ENCODE data around the gene KIAA0408. TPM values are rescaled to one million over a fixed set of nuclear protein-coding genes. Genes with fewer than 3 reads are reported as not detected.
A peak's percentile ranks its signal among the peaks of the same experiment; 100 is the strongest.
"Not testable (repeated sequence)": the region's sequence is repeated elsewhere in the genome, so short reads cannot be mapped to it uniquely, and the experiment has no call there.

Gene KIAA0408
- total and polyA plus RNA-seq, 2 donors from 2014 or later, result 0.47 to 2.7 TPM

DNA sequence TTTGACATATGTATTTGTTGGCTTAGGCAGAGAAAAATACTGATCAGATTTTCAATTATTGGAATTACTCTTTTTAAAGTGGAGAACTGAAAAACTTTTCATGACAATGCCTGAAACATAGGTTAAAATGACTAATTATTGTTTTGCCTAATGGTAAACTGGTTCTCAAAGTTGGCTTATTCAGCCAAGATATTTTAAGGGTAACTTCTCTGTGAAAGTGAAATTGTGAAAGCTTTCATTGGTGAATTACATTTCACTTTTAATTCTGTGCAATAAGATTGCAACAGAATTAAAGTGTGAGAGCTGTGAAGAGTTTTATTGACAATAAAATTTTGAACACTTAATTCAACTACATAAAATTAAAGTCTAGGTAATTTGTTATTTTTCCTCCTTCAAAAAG, 24.5 kb downstream of the KIAA0408 start:
- Histone ChIP-seq H3K27me3 (ENCODE audit: control insufficient read depth, insufficient read depth, low read length) (no peaks in the 10 kb centered on the region), H3K4me3 (ENCODE audit: low read length in 3 of 3) (no peak overlapping the region), H3K36me3 (ENCODE audit: control insufficient read depth in 2 of 3, insufficient read depth in 3 of 3, low read length in 3 of 3) (no peaks in the 10 kb centered on the region), H3K4me1 (ENCODE audit: control insufficient read depth in 2 of 3, insufficient read depth in 2 of 3, low read depth in 1 of 3, low read length in 3 of 3) (no peaks in the 10 kb centered on the region), H3K9me3 (ENCODE audit: control insufficient read depth in 2 of 3, insufficient read depth in 1 of 3, low read length in 3 of 3) (no peaks in the 10 kb centered on the region), H3K27ac (ENCODE audit: low read depth in 2 of 2, low read length in 2 of 2) (no peak overlapping the region), H3K9ac (ENCODE audit: low read length in 3 of 3) (no peak overlapping the region)
- intact Hi-C loops (cut with DNase I), result no loop called here
- no peak for TF ChIP-seq CTCF (IDR thresholded peaks at IDR 0.05; ENCODE audit: borderline replicate concordance, extremely low read depth, insufficient read depth)
- no peak for FAIRE-seq
- DNase-seq, result no peak

GRCh38 chr6:127428562-127428961, 30.6 kb downstream of the KIAA0408 start:
- H3K9ac ChIP-seq (ENCODE audit: low read length in 3 of 3); FAIRE-seq; DNase-seq; H3K36me3 ChIP-seq (ENCODE audit: control insufficient read depth in 2 of 3, insufficient read depth in 3 of 3, low read length in 3 of 3); H3K27ac ChIP-seq (ENCODE audit: low read depth in 2 of 2, low read length in 2 of 2); H3K4me1 ChIP-seq (ENCODE audit: control insufficient read depth in 2 of 3, insufficient read depth in 2 of 3, low read depth in 1 of 3, low read length in 3 of 3); H3K4me3 ChIP-seq (ENCODE audit: low read length in 3 of 3); H3K27me3 ChIP-seq (ENCODE audit: control insufficient read depth, insufficient read depth, low read length); intact Hi-C loops (cut with DNase I); H3K9me3 ChIP-seq (ENCODE audit: control insufficient read depth in 2 of 3, insufficient read depth in 1 of 3, low read length in 3 of 3): not testable (repeated sequence)

DNA sequence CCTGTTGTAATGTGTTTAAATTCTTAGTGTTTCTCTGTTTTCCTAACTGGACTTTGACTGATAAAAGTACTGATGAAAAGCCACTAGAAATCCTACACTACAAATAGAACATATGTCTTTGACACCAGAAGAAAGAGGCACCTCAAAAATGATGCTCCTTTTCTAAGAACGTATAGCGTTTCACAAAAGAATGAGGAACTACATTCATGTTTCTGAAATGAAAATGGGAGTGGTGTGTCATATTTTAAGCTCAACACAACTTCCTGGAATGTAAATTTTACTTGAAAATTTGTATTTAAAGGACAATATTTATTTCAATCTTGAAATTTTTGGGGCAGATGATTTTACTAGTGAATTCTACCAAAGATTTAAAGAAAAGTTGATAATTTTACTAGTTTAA, 35.3 kb downstream of the KIAA0408 start:
- DNase-seq (no peak), FAIRE-seq (no peak)
- Histone ChIP-seq H3K9ac (ENCODE audit: low read length in 3 of 3) (no peak overlapping the region), H3K27me3 (ENCODE audit: control insufficient read depth, insufficient read depth, low read length) (no peaks in the 10 kb centered on the region), H3K9me3 (ENCODE audit: control insufficient read depth in 2 of 3, insufficient read depth in 1 of 3, low read length in 3 of 3) (no peaks in the 10 kb centered on the region), H3K36me3 (ENCODE audit: control insufficient read depth in 2 of 3, insufficient read depth in 3 of 3, low read length in 3 of 3) (no peaks in the 10 kb centered on the region), H3K4me3 (ENCODE audit: low read length in 3 of 3) (no peak overlapping the region), H3K27ac (ENCODE audit: low read depth in 2 of 2, low read length in 2 of 2) (no peak overlapping the region), H3K4me1 (ENCODE audit: control insufficient read depth in 2 of 3, insufficient read depth in 2 of 3, low read depth in 1 of 3, low read length in 3 of 3) (no peaks in the 10 kb centered on the region)
- intact Hi-C loops (cut with DNase I), result no loop called here
- TF ChIP-seq CTCF (IDR thresholded peaks at IDR 0.05; ENCODE audit: borderline replicate concordance, extremely low read depth, insufficient read depth), result no peak

- H3K36me3 ChIP-seq (ENCODE audit: control insufficient read depth in 2 of 3, insufficient read depth in 3 of 3, low read length in 3 of 3); H3K9me3 ChIP-seq (ENCODE audit: control insufficient read depth in 2 of 3, insufficient read depth in 1 of 3, low read length in 3 of 3); H3K4me1 ChIP-seq (ENCODE audit: control insufficient read depth in 2 of 3, insufficient read depth in 2 of 3, low read depth in 1 of 3, low read length in 3 of 3); DNase-seq; H3K27ac ChIP-seq (ENCODE audit: low read depth in 2 of 2, low read length in 2 of 2); H3K27me3 ChIP-seq (ENCODE audit: control insufficient read depth, insufficient read depth, low read length); intact Hi-C loops (cut with DNase I); FAIRE-seq; H3K9ac ChIP-seq (ENCODE audit: low read length in 3 of 3); H3K4me3 ChIP-seq (ENCODE audit: low read length in 3 of 3): not testable (repeated sequence)
Observed at GRCh38 chr6:127421164-127421563, 38.0 kb downstream of the KIAA0408 start.

DNA sequence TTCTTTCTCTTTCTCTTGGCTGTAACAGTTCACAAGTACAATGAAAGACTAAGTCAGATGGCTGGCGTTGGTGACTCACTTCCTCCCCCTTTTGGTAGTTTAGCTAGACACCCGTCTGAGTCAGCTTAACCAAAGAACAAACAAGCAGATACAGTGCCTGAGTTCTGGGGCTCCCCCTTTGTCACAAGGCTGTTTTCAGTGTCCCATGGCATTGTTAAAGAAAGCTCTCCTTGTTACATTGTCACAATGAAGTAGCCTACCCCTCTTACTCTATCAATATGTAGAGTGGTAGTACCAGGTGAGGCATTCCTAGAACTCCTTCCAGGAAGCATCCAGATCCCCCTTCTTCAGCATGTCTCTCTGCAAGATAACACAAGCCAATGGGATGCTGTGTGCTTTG, 38.6 kb downstream of the KIAA0408 start:
- H3K36me3 ChIP-seq (ENCODE audit: control insufficient read depth in 2 of 3, insufficient read depth in 3 of 3, low read length in 3 of 3), result no peaks in the 10 kb centered on the region
- intact Hi-C loops (cut with DNase I), result no loop called here
- no peaks in the 10 kb centered on the region for H3K27me3 ChIP-seq (ENCODE audit: control insufficient read depth, insufficient read depth, low read length)
- no peaks in the 10 kb centered on the region for H3K4me1 ChIP-seq (ENCODE audit: control insufficient read depth in 2 of 3, insufficient read depth in 2 of 3, low read depth in 1 of 3, low read length in 3 of 3)
- DNase-seq, result peak in 3 of 5 donors; percentile 39 to 73 (median 62)
- TF ChIP-seq CTCF (IDR thresholded peaks at IDR 0.05; ENCODE audit: borderline replicate concordance, extremely low read depth, insufficient read depth), result peak; percentile 68
- H3K9me3 ChIP-seq (ENCODE audit: control insufficient read depth in 2 of 3, insufficient read depth in 1 of 3, low read length in 3 of 3), result no peaks in the 10 kb centered on the region
- H3K27ac ChIP-seq (ENCODE audit: low read depth in 2 of 2, low read length in 2 of 2), result no peak overlapping the region
- no peak for FAIRE-seq
- H3K4me3 ChIP-seq (ENCODE audit: low read length in 3 of 3), result no peak overlapping the region
- H3K9ac ChIP-seq (ENCODE audit: low read length in 3 of 3), result no peak overlapping the region

All from kidney (tissue), 14 donors.